Measurements from ENCODE around the gene CDC14B.
"Not testable (repeated sequence)": the region's sequence is repeated elsewhere in the genome, so short reads cannot be mapped to it uniquely, and the experiment has no call there.

Gene CDC14B

DNA sequence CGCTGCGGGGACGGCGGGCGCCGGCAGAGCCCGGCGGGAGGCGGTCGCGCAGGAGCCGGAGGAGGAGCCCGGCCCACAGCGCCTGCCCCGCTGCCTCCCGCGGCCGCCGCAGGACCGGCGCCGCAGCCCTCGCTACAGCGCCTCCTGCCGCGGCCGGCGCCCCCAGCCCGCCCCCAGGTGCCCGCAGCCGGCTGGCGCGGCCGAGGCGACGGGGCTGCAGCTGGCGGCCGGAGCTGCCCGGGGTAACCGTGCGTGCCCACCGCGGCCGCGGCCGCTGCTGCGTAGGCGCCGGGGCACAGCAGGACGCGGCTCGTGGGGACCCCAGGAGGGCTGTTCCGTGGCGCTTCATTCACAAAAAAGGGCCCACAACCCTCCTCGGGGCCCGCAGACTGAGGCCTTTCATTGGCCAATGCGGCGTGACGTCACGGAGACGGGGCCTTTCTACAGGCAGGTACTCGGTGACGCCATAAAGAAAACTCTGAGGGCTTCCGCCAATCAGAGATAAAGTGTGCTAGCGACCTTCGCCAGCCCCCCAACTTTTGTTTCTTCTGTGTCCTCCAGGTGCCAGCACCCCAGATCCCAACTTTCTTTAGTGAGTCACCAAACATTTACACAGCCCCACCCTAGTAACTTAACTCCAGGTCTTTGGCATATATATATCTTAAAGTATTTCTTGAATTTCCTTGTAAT lies at the start of gene CDC14B:
TSS of gene CDC14B (minus strand) at position 353 of the 690 bp plus-strand sequence. CDS start 465 bp downstream, outside the sequence.
- DNase-seq (ENCODE audit: low read depth in 2 of 2) = peak; percentile 48 to 67

DNA sequence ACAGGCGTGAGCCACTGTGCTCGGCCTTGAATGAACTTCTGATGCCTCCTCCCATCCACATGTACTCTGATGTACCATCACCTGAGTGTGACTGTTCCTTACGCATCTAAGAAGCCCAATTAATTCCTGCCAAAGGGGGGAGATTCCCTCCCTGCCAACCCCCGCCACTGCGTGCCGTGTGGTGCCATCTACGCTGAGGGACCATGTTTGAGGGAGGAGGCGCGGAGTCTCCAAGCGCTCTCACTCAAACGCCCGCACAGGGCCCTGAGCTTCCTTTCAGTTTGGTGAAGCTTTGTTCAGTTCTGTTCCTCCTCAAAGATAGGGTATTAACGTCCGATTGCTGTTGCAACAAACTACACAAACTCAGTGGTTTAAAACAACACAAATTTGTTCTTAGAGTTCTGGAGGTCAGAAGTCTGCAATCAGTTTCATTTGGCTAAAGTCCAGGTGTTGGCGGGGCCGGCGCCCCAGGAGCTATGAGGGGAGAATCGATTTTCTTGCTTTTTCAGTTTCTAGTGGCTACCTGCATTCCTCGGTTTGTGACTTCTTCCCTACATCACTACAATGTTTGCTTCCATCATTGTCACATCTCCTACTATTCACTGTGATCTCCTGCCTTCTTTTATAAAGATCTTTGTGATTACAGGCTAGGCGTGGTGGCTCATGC lies 49.4 kb upstream of the CDC14B start:
- DNase-seq (ENCODE audit: low read depth in 2 of 2) = no peak

DNA sequence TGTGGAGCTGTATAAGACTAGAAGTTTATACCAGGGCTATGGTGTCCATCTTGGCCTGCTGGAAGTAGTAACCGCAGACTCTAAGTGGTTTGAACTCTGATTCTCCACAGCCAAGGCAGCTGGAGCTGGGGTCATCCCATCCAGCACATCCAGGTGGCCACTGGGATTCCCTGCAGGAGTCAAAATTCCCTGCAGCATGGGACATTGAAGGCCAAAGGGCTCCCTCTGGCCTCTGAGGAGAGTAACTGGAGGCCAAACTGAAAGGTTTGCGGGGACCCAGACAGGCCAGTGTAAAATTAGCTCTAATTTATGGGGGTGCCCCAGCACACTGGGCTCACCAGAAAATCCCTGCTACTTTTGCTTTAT lies 47.7 kb upstream of the CDC14B start:
- DNase-seq (ENCODE audit: low read depth in 2 of 2) = no peak

DNA sequence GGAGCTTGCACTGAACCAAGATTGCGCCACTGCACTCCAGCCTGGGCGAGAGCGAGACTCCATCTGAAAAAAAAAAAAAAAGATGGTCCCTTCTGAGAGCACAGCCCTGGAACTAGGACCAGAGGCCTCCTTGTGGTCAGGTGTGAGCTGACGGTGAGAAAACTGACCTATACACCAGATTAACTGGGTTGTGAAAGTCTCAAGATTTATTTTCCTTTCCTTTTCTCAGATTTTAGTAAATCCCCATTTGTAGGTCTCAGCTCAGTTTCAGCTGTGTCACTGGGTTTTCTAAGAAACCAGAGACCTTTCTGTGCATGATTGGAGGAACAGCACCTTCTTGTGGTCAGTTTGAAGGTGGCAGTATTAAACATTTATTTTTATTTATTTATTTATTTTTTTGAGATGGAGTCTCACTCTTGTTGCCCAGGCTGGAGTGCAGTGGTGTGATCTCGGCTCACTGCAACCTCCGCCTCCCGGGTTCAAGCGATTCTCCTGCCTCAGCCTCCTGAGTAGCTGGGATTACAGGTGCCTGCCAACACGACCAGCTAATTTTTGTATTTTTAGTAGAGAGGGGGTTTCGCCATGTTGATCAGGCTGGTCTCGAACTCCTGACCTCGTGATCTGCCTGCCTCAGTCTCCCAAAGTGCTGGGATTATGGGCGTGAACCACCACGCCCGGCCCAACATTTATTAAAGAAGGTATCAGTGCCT lies 47.2 kb upstream of the CDC14B start:
- not testable (repeated sequence) for DNase-seq (ENCODE audit: low read depth in 2 of 2)

DNA sequence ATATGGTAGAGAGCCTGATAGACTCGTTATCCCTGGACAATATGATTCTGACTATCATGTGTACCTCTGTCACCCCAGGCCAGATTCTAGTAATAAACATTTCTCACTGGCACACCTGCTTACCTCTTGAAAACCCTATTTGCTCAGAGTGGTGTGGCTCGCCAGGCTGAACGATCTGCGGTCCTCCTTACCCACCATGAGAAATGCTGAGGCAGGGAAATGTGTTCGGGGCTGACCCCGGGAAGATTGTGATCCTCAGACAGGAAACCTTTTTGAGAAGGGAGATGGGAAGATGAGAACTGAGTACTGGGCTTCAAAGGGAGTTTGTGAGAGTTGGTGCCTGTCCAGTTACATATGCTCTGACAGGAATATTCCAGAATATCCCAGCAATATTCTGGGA lies 46.1 kb upstream of the CDC14B start:
- no peak for DNase-seq (ENCODE audit: low read depth in 2 of 2)

DNA sequence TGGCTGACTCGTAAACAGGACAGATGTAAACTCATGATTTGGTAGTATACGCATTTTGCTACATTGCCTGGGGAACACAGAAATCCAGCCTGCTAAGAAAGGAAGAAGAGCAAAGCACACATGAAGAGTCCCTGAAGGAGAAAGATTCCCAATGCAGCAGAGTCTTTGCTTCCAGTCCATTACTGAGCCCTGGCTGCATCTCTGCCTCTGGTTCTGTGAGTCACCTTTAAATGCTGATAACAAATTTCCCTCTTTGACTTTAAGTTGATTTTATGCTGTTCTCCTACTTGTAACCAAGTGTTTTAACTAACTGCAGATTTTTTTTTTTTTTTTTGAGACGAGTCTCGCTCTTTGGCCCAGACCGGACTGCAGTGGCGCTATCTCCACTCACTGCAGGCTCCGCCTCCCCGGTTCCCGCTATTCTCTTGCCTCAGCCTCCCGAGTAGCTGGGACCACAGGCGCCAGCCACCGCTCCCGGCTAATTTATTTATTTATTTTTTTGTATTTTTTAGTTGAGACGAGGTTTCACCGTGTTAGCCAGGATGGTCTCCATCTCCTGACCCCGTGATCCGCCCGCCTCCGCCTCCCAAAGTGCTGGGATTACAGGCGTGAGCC lies 44.0 kb upstream of the CDC14B start:
- DNase-seq (ENCODE audit: low read depth in 2 of 2) = no peak

DNA sequence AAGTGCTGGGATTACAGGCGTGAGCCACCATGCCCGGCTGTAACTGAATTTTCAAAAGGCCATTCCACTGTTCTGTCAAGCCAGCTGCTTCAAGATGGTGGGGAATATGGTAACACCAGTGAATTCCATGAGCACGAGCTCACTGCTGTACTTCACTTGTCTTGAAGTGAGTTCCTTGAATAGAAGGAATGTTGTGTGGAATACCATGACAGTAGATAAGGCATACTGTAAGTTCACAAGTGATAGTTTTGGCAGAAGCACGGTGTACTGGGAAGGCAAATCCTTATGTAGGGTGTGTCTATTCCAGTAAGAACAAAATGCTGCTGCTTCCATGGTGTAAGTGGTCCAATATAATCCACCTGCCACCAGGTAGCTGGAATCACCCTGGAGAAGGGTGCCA lies 42.1 kb upstream of the CDC14B start:
- DNase-seq (ENCODE audit: low read depth in 2 of 2) = no peak

DNA sequence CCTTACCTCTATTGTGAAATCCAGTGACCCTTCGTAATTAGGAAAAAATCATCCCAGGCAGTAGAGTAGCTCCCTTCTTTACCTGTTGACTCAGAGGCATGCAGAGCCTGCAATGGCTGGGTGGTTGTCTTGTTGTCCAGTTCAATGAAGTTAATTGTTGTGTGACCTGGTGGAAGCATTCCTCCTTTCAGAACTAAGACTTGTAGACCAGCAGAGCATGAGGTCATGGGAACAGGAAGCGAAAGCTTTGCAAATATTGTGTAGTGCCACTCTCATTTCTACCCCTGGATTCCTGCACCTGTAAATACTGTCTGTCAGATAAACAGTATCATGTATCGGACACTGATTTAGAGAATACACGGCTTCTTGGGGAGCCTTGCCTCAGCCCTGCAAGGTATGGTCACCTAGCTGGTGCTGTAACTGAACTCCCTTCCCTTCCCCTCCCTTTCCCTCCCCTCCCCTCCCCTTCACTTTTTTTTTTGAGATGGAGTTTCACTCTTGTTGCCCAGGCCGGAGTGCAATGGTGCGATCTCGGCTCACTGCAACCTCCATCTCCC lies 41.1 kb upstream of the CDC14B start:
- no peak for DNase-seq (ENCODE audit: low read depth in 2 of 2)

DNA sequence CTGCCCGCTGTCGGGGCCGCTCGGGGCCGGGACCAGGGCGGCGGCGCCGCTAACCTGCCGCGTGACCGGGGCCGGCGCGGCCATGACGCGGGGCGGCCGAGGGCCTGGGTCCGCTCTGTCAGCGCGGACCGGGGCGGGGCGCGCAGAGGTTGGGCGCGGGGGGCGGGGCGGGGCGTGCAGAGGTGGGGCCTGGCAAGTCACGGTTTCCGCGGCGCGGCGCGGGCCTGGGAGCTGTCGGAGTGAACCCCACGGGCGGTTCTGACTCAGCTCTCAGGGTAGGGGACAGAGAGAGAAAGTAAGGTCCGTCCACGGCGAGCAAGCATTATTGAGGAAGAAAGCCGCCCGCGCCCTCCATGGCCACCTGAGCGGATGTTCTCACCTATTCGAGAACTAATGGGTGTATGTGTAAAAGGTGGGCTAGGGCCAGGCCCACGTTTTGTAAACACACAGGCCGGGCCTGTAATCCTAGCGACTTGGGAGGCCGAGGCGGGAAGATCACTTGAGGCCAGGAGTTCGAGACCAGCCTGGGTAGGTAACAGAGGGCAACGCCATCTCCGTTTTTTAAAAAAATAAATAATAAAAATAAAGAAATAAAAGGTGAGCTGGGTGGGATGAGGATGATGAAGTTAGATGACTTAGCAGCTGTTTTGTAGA lies 35.7 kb upstream of the CDC14B start, which contains the start of gene PRXL2C:
TSS of gene PRXL2C (minus strand) at position 120 of the 654 bp plus-strand sequence. CDS start at position 84, 36 bp downstream.
- peak; percentile 76 to 78 for DNase-seq (ENCODE audit: low read depth in 2 of 2)

DNA sequence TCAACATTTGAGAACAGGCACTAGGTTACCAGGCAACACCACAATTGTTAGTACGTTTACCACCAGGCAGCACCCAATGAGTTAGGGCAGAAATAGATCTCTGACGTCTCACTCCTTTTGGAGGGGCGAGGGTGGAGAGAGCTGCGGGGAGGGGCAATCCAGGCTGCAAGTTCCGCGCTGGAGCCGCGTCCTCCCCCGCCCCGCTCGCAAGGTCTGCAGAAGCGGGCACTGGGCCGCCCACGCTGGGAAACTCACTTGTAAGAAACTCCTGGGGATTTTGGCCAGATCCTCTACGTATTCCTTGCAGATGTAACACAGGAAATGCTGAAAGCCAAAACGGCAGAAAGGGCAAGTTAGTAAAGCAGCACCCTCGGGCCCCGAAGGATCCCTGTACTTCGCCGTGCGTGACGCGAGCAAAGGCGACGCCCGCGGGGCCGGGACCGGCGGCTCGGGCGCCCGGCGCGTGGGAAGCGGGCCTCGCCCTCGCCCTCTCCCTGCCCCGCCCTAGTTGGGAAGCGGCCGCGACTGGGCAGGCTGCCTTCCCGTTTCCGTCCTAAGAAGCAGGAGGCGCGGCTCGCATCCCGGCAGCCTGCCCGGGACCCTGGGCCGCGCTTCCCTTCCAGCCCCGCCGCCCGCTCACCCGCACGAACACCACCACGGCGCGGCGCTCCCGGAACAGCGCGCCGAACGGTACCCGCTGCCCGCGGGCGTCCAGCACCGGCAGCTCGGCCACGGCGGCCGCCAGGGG lies 35.0 kb upstream of the CDC14B start:
- peak; percentile 48 to 58 for DNase-seq (ENCODE audit: low read depth in 2 of 2)

DNA sequence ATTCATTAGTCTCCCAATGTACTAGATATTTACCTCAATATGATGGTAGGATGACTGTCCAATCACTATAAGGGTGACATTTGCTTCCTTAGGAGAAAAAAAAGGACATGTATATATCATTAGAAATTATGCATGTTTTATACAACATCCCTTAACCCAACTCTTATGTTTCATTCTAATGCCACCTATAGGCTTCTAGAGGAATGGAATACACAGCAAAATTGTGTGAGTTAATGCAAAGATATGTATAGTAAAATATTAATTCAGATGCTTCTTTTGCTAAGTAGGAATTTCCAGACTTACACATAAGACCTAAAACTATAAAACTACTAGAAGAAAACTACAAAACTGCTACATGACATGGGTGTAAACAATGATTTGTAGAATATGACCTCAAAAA lies 32.0 kb upstream of the CDC14B start:
- no peak for DNase-seq (ENCODE audit: low read depth in 2 of 2)

DNA sequence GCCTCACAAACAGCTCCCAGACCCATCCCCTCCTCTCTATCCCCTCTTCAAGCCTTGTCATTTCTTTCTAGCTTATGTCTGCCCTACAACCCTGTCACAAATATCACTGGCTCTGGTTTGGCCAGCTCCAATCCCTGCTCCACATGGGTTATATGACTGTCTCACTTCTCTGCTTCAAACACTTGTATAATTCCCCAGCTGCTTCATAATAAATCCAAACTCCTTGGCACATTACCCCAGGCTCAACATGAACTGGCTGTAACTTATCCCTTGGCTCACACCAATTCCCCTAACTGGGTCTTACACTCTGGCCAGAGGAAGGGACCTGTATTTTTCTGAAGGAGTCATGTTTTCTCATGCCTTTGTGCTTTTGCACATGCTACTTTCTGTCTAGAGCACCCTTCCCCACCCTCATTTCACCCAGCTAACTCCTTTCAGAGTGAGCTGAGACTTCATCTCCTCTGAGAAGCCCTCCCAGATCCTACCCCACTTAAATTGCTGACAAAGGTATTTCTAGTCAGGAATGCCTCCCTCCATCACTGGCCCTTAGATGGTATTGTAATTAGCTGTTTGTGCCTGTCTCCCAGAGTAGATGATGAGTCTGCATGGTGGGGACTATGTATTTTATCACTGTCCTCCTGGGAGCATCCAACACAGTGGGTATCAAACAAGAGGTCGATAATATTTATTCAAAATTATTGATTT lies 30.1 kb upstream of the CDC14B start:
- no peak for DNase-seq (ENCODE audit: low read depth in 2 of 2)

DNA sequence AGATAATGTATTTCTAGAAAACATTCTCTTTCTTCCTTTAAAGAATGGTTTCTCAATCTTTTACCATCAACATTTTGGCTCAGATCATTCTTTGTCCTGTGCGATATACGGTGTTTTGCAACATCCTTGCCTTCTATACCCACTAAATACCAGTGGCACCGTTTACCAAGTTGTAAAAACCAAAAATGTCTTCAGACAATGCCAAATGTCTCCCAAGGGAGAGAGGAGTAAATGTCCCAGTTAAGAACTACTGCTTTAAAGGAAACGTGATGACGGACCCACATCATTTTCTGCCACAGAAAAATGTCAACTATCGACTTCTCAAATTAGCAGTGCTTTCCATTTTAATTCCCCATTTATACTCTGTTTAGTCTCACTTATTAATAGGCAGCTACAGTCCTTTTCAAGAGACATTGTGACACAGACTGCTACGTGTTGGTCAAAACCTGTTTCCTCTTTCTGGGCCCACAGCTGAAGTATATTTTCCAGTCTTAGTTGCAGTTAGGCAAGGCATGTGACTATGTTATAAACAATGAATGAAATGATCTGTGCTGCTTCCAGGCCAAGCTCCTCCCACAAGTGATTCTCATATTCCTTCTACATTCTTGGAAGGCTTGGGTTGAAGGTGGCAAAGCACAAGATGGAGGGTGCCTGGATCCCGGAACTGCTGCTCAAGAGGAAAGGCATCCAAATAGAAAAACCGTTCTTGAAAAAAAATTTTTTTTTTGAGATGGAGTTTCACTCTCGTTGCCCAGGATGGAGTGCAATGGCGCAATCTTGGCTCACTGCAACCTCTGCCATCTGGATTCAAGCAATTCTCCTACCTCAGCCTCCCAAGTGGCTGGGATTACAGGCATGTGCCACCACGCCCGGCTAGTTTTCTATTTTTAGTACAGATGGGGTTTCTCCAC lies 26.7 kb upstream of the CDC14B start:
- DNase-seq (ENCODE audit: low read depth in 2 of 2) = no peak

DNA sequence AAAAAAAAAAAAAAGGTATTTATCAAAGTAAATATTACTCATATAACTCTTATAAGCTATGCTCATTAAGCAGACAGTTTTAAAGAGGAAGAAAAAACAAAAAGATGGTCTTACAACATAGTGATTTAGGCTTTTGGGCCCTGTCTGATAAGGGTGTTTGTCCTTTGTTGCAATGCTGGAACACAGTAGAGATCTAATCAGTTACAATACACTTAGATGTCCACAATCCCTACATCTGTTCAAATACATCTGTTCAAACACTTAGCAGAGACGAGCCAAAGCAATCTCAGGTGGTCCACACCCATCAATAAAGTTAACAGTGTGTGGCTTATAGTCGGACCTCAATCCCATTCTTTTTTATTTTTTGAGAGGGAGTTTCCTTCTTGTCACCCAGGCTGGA lies 24.5 kb upstream of the CDC14B start:
- DNase-seq (ENCODE audit: low read depth in 2 of 2) = no peak

DNA sequence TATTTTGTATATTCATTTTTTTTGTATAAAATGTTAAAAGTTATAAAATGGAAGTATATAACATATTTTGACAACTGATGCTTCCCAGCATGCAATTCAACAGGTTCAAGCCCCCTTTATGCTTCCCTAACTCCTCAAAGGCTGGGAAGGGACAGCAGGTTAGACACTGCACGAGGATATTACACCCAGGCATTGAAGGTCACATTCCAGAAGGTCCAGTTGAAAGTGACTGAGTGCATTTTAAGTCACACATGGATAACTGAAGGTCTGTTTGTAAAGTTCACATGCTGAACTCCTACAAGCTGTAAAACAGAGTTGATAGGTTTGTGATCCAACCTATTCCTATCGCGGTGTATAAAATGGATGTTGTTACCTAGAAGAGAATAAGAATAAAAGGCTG lies 21.9 kb upstream of the CDC14B start:
- DNase-seq (ENCODE audit: low read depth in 2 of 2) = no peak

DNA sequence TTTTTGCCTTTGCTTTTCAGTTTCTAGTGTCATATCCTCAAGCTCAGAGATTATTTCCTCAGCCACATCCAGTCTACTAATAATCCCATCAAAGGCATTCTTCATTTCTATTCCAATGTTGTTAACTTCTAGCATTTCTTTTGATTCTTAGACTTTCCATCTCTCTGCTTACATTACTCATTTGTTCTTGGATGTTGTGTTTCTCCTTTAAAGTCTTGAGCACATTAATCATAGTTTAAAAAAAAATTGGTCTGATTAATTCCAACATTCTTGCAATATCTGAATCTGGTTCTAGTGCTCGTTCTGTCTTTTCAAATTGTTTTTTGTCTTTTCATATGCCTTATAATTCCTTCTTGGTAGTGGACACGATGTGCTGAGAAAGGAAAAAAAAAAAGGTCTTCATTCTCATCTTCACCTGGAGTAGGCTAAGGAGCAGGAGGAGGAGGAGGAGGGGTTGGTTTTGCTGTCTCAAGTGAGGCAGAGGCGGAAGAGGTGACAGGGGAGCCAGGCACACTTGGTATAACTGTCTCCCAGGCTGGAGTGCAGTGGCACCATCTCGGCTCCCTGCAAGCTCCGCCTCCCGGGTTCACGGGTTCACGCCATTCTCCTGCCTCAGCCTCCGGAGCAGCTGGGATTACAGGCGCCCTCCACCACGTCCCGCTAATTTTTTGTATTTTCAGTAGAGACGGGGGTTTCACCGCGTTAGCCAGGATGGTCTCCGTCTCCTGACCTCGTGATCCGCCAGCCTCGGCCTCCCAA lies 19.1 kb upstream of the CDC14B start:
- no peak for DNase-seq (ENCODE audit: low read depth in 2 of 2)

DNA sequence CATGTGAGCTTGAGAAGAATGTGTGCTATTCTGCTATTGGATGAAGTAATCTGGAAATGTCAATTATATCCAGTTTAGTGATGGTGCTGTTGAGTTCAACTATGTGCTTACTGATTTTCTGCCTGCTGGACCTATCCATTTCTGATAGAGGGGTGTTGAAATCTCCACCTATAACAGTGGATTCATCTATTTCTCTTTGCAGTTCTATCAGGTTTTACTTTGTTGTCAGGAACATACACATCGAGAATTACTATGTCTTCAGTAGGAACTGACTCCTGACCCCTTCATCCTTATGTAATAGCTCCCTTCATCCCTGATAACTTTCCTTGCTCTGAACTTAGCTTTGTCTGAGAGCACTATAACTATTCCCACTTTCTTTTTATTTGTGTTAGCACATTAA lies 16.7 kb upstream of the CDC14B start:
- DNase-seq (ENCODE audit: low read depth in 2 of 2) = no peak

DNA sequence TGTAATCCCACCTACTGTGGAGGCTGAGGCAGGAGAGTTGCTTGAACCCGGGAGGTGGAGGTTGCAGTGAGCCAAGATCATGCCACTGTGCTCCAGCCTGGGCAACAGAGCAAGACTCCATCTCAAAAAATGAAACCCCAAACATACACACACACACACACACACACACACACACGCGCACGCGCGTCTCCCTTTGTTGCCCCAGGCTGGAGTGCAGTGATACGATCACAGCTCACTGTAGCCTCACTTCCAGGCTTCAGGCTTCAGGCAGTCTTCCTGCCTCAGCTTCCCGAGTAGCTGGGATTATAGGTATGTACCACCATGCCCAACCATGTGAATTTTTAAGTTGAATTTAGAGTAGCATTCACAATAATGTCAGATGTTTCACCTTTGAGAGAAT lies 13.9 kb upstream of the CDC14B start:
- DNase-seq (ENCODE audit: low read depth in 2 of 2) = not testable (repeated sequence)

Data from stimulated activated CD8-positive, alpha-beta memory T cell treated with anti-CD3 and anti-CD28 coated beads, Interleukin-2, amount 100 ng/mL, for 48 hours (primary cell).